ENCODE measurements around the gene DNAL4. TPM values are rescaled to one million over a fixed set of nuclear protein-coding genes. Genes with fewer than 3 reads are reported as not detected.
A peak's percentile ranks its signal among the peaks of the same experiment; 100 is the strongest.

DNAL4 gene
- total RNA-seq, 2 donors from 2014 or later, result 11.4 to 13.8 TPM

GRCh38 chr22:38730411-38730871, 63.5 kb downstream of the DNAL4 start:
- peak overlapping the region in 1 of 4 donors; percentile 94 for H3K27ac ChIP-seq
- peak in 1 of 4 donors; percentile 11 for DNase-seq
- TF ChIP-seq CTCF (IDR thresholded peaks at IDR 0.05) (no peak), POLR2A (IDR thresholded peaks at IDR 0.05) (no peak)
- no peaks in the 10 kb centered on the region for H3K27me3 ChIP-seq
- H3K36me3 ChIP-seq (replicated peaks in 1 of 2; ENCODE audit: insufficient read depth in 1 of 2, low read depth in 2 of 2), result peaks cover 0 to 47% of the 10 kb centered on the region in 2 donors
- no peak overlapping the region for H3K4me3 ChIP-seq
- no peaks in the 10 kb centered on the region for H3K9me3 ChIP-seq
- 93 to 96% methylated on average over 13 of the region's 13 CpGs for WGBS, 2 donors
- peaks cover 46% of the 10 kb centered on the region for H3K4me1 ChIP-seq
- intact Hi-C loops (cut with DNase I), result no loop called here
- no peak for ATAC-seq

GRCh38 chr22:38729946-38730345, 64.0 kb downstream of the DNAL4 start:
- H3K27ac ChIP-seq, result no peak overlapping the region
- H3K36me3 ChIP-seq (replicated peaks in 1 of 2; ENCODE audit: insufficient read depth in 1 of 2, low read depth in 2 of 2), result peaks cover 0 to 47% of the 10 kb centered on the region in 2 donors
- H3K4me3 ChIP-seq, result no peak overlapping the region
- H3K4me1 ChIP-seq, result peaks cover 41% of the 10 kb centered on the region
- H3K27me3 ChIP-seq, result no peaks in the 10 kb centered on the region
- intact Hi-C loops (cut with DNase I), result no loop called here
- TF ChIP-seq POLR2A (IDR thresholded peaks at IDR 0.05), result no peak
- no peak for TF ChIP-seq CTCF (IDR thresholded peaks at IDR 0.05)
- peak in 1 of 4 donors; percentile 6 for DNase-seq
- WGBS, 2 donors, result 88 to 97% methylated on average over 6 of the region's 6 CpGs
- H3K9me3 ChIP-seq, result no peaks in the 10 kb centered on the region
- ATAC-seq, result no peak

GRCh38 chr22:38728871-38729796, 64.8 kb downstream of the DNAL4 start:
- TF ChIP-seq POLR2A (IDR thresholded peaks at IDR 0.05), result no peak
- no peak for TF ChIP-seq CTCF (IDR thresholded peaks at IDR 0.05)
- intact Hi-C loops (cut with DNase I), result no loop called here
- ATAC-seq, result no peak
- Histone ChIP-seq H3K9me3 (no peaks in the 10 kb centered on the region), H3K4me3 (no peak overlapping the region), H3K27me3 (no peaks in the 10 kb centered on the region), H3K27ac (no peak overlapping the region), H3K4me1 (peaks cover 33% of the 10 kb centered on the region), H3K36me3 (replicated peaks in 1 of 2; ENCODE audit: insufficient read depth in 1 of 2, low read depth in 2 of 2) (peaks cover 0 to 52% of the 10 kb centered on the region in 2 donors)
- 90 to 92% methylated on average over 13 of the region's 18 CpGs for WGBS, 2 donors
- peak in 1 of 4 donors; percentile 9 for DNase-seq

Small RNA genes within 50 kb of the gene (small RNA-seq; reads per million reads assigned to genes)
- not detected for gene AL021707.8

Other genes starting within 250 kb of the DNAL4 start
- gene DMC1, start 224.0 kb downstream of the DNAL4 start, total RNA-seq, result under 1 TPM in 1 of 2 donors, not detected in 1; 0.78 TPM
- gene FAM227A, start 137.8 kb downstream of the DNAL4 start, total RNA-seq, result 1 to 10 TPM; 1.3 to 3.6 TPM
- gene CBY1, start 137.5 kb downstream of the DNAL4 start, total RNA-seq, result 10 to 100 TPM in 1 of 2 donors, 1 to 10 TPM in 1; 8.6 to 16.5 TPM
- gene TOMM22, start 112.2 kb downstream of the DNAL4 start, total RNA-seq, result 10 to 100 TPM; 16.6 to 21.4 TPM
- gene JOSD1, start 93.2 kb downstream of the DNAL4 start, total RNA-seq, result 10 to 100 TPM; 20.4 to 50.3 TPM
- 10 to 100 TPM; 34.0 to 53.4 TPM for gene GTPBP1, start 88.2 kb downstream of the DNAL4 start, total RNA-seq
- 100 to 1,000 TPM; 143 to 166 TPM for gene SUN2, start 38.1 kb downstream of the DNAL4 start, total RNA-seq
- gene NPTXR, start 49.9 kb upstream of the DNAL4 start, total RNA-seq, result 10 to 100 TPM in 1 of 2 donors, 1 to 10 TPM in 1; 6.0 to 10.5 TPM
- gene CBX6, start 78.1 kb upstream of the DNAL4 start, total RNA-seq, result 10 to 100 TPM; 32.7 to 45.2 TPM
- gene APOBEC3A, start 163.5 kb upstream of the DNAL4 start, total RNA-seq, result not detected
- gene APOBEC3B, start 188.2 kb upstream of the DNAL4 start, total RNA-seq, result 1 to 10 TPM in 1 of 2 donors, not detected in 1; 2.1 TPM
- gene APOBEC3C, start 220.1 kb upstream of the DNAL4 start, total RNA-seq, result 1 to 10 TPM; 2.6 to 6.7 TPM
- gene APOBEC3D, start 227.0 kb upstream of the DNAL4 start, total RNA-seq, result not detected
- gene APOBEC3F, start 246.7 kb upstream of the DNAL4 start, total RNA-seq, result under 1 TPM; 0.52 to 0.99 TPM